HG03469 (cell line): ENCODE results near the gene LCE1A.

Source experiments
- ATAC-seq: cut with Tn5 transposase; IDR thresholded peaks from one replicate; pipeline ENCODE4 v1.9.1; 2021; ENCODE audit warnings: mild to moderate bottlenecking, moderate library complexity, moderate number of reproducible peaks; ENCODE audit not compliant: unreplicated experiment

The LCE1A gene

GRCh38 chr1:152869808-152870419 is 42.6 kb downstream of the LCE1A start:
- no peak for ATAC-seq

- ATAC-seq = no peak
Measured at GRCh38 chr1:152870831-152871730, 43.8 kb downstream of the LCE1A start.

- ATAC-seq = no peak
Measured at GRCh38 chr1:152871731-152872126, 44.5 kb downstream of the LCE1A start.

- no peak for ATAC-seq
Measured at GRCh38 chr1:152873495-152873894, 46.2 kb downstream of the LCE1A start.

GRCh38 chr1:152876827-152877226 is 49.6 kb downstream of the LCE1A start:
- ATAC-seq = no peak
